GM11168 (cell line): Measurements from ENCODE around the gene XAB2.

Source experiments
- in situ Hi-C: fragments of 300-500 bp; cut with MboI; formaldehyde crosslinking; loops from one replicate; pipeline ENCODE4 v1.12.0; 2022; ENCODE audit warnings: low sequenced_read_pairs; ENCODE audit not compliant: unreplicated experiment

XAB2 gene

DNA sequence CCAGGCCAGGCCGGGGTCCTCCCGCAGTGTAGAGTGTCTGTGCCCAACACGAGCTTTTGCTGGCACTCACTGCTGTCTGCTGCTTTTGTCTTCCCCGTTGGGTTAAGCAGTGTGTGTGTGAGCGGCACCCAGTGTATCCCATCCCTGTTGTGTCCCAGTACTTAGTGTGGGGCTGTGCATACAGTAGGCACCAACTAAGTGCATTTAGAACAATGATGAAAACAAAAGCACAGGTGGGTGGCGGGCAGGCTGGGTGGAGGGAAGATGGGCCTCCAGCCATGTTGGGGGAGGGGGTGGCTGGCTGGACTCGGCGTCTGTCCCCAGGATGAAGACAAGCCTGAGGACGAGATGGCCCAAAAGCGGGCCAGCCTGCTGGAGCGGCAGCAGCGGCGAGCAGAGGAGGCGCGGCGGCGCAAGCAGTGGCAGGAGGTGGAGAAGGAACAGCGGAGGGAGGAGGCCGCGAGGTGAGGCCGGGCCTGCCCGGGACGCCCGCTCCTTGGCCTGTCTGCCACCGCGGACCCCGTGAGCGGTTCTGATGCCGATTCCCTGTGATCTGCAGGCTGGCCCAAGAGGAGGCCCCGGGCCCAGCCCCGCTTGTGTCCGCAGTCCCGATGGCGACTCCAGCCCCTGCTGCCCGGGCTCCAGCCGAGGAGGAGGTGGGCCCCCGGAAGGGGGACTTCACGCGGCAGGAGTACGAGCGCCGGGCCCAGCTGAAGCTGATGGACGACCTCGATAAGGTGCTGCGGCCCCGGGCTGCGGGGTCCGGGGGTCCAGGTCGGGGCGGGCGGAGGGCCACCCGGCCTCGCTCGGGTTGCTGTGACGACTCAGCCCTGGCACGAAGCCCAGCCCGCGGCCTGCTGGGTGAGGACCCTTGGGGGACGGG, 14.2 kb downstream of the XAB2 start:
- in situ Hi-C loops = no loop called here

DNA sequence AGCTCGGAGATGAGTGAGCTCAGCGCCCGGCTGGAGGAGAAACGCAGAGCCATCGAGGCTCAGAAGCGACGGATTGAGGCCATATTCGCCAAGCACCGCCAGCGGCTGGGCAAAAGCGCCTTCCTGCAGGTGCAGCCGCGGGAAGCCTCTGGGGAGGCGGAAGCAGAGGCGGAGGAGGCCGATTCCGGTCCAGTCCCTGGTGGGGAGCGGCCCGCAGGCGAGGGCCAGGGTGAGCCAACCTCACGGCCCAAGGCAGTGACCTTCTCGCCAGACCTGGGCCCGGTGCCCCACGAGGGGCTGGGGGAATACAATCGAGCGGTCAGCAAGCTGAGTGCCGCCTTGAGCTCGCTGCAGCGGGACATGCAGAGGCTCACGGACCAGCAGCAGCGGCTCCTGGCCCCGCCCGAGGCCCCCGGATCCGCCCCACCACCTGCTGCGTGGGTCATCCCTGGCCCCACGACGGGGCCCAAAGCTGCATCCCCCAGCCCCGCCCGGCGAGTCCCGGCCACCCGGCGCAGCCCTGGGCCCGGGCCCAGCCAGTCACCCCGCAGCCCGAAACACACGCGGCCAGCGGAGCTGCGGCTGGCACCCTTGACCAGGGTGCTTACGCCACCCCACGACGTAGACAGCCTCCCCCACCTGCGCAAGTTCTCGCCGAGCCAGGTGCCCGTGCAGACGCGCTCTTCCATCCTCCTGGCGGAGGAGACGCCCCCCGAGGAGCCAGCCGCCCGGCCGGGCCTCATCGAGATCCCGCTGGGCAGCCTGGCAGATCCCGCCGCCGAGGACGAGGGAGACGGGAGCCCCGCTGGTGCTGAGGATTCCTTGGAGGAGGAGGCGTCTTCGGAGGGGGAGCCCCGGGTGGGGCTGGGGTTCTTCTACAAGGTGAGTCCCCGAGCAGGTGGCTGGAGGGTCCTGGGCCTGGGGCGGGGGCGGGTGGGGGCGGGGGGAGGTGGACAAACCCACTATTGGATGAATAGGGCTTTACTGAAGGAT, 16.8 kb downstream of the XAB2 start:
- in situ Hi-C loops = no loop called here

DNA sequence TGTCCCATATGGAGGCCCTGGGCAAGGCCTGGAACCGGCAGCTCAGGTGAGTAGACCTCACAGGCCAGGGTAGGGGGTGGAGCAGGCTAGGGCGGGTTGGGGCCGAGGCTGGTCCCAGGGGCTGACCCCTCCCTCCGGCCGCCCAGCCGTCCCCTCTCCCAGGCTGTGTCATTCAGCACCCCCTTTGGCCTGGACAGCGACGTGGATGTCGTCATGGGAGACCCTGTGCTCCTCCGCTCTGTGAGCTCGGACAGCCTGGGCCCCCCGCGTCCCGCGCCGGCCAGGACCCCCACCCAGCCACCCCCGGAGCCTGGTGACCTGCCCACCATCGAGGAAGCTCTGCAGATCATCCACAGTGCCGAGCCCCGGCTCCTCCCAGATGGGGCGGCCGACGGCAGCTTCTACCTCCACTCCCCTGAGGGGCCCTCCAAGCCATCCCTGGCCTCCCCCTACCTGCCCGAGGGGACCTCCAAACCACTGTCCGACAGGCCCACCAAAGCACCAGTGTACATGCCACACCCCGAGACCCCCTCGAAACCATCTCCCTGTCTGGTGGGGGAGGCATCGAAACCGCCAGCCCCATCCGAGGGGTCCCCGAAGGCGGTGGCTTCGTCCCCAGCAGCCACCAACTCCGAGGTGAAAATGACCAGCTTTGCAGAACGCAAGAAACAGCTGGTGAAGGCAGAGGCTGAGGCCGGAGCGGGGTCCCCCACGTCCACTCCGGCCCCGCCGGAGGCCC, 17.6 kb downstream of the XAB2 start:
- in situ Hi-C loops = no loop called here

DNA sequence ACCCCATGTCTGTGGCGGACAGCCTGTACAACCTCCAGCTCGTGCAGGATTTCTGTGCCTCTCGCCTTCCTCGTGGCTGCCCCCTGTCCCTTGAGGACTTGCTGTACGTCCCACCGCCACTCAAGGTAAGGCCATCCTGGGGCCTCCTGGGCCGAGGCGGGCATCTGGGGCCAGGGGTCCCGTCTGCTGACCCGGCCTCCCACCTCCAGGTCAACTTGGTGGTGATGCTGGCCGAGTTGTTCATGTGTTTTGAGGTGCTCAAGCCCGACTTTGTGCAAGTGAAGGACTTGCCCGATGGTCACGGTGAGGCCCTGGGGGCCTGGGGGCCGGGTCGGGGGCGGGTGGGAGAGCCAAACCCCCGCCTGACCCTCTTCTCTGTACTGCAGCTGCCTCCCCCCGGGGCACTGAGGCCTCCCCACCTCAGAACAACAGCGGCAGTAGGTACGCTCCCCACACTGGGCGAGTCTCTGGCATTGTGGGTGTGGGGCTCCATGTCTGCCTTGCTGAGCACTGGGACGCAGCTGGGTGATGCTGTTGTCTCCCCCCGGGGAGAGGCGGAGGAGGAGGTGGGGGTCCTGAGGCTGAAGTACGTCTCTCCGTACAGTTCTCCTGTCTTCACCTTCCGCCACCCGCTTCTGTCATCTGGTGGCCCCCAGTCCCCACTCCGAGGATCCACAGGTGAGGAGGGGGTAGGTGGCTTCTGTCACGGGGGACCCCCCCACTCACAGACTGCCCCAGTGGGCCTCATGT, 18.7 kb downstream of the XAB2 start:
- in situ Hi-C loops = no loop called here

DNA sequence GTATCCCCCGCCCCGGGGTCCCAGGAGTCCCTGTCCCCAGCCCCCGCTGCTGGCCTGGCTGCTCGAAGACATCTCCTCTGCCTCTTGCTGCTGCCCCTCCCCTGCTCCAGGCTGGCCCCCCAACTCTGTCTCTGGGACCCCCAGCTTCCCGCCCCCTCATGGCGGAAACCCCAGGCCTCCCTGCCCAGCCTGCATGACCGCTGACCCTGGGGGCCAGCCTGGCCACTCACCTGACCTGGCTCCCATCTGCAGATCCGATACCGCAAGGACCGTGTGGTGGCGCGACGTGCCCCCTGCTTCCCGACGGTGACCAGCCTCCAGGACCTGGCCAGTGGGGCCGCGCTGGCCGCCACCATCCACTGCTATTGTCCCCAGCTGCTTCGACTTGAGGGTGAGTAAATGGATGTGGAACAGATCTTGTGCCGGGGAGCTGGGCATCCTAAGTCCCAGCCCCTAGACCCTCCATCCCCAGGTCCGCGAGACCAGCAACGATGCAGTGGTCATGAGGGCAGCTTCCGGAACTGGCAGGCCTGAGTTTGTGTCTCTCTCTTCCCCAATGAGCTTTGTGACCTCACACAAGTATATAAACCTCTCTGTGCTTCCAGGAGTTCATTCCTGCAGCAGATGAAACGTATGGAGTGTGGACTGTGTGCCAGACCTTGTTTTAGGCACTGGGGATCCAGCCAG, 21.3 kb downstream of the XAB2 start:
- in situ Hi-C loops = no loop called here

DNA sequence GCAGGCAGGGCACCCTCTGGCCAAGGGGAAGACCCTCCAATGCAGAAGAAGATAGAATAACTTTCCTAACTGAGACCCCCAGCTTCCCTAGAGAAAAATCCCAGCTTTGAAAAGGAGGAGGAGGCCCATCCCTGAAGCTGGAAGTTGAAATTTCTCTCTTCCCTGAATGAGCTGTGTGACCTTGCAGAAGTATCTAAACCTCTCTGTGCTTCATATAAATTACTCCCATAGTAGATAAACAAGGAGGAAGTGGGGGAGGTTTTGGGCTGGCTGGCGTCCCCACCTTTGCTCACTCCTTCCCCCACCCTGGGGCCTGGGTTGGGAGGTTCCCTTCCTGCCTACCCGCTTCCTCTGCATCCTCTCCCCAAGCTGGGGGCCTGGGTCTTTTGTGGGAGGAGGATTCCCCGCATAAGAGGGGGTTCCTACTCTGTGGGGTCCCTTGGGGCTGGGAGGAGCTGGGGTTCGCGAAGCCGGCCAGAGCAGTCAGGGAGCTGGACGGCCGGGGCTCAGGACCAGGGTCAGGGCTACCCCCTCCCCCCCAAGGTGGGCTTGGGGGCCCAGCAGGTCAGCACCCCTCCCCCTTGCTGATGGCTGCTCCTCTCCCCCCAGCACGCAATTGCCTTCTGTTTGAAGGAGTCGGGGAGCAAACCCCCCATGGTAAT, 22.0 kb downstream of the XAB2 start:
- in situ Hi-C loops = no loop called here

DNA sequence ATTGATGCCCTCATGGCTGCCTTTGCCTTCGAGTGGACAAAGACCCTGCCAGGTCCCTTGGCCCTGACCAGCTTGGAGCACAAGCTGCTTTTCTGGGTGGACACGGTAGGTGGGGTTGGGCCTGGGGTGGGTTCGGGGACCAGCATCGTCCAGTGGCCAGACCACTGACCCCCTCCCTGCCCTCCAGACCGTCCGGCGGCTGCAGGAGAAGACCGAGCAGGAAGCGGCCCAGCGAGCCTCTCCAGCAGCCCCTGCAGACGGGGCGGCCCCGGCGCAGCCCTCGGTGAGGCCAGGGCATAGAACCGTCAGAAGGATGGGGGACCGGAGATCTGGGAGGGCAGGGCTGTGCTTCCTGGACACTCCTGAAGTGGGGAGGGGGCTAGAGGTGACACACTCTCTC, 23.1 kb downstream of the XAB2 start:
- in situ Hi-C loops = no loop called here

DNA sequence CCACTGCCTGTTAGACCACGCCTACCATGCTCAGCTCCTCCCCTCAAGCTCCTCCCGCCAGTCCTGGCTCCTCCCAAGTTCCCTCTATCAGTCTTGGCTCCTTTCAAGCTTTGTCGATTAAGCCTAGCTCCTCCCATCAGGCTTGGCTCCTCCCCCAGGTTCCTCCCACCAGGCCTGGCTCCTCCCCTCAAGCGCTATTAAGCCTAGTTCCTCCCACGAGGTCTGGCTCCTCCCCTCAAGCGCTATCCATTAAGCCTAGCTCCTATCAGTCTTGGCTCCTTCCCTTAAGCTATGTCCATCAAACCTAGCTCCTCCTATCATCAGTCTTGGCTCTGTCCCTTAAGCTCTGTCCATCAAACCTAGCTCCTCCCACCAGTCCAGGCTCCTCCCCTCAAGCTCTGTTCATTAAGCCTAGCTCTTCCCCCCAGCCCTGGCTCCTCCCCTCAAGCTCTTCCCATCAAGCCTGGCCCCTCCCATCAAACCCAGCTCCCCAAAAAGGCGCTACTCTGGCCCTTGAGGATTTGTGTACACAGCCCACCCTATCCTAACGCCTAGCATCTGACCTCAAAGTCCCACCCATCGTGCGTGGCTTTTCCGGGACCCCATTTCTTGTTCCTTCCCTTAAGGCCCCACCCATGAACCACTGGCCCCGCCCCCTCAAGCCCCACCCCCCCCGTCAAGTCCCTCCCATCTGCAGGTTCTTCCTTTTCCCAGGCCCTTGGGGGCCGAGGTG, 23.7 kb downstream of the XAB2 start:
- in situ Hi-C loops = no loop called here

DNA sequence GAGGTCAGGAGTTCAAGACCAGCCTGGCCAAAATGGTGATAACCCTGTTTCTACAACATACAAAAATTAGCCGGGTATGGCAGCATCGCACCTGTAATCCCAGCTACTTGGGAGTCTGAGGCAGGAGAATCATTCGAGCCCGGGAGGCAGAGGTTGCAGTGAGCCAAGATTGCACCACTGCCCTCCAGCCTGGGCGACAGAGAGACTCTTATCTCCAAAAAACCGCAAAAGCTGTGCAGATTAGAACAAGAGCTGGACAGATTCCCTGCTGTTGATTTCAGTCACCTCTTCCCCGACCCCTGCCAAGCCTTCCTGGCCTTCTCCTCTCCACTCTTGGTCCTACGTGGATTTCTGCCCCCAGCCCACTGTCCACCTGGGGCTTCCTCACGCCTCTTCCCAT, 25.4 kb downstream of the XAB2 start:
- in situ Hi-C loops = no loop called here

DNA sequence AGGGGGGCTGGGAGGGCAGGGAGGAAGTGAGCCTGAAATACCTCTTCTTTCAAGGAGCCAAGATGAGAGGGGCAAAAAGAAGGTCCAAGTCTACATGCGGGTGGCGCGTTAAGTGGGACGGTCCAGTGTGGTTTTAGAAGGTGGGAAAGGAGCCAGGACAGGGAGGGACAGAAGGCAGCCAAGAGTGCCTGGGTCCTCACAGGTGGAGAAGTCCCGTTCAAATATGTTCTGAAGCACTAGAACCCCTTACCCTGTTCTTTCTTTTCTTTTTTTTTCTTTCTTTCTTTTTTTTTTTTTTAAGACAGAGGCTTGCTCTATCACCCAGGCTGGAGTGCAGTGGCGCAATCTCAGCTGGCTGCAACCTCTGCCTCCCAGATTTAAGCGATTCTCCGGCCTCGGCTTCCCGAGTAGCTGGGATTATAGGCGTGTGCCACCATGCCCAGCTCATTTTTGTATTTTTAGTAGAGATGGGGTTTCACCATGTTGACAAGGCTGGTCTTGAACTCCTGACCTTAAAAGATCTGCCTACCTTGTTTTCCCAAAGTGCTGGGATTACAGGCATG, 26.3 kb downstream of the XAB2 start:
- in situ Hi-C loops = no loop called here

DNA sequence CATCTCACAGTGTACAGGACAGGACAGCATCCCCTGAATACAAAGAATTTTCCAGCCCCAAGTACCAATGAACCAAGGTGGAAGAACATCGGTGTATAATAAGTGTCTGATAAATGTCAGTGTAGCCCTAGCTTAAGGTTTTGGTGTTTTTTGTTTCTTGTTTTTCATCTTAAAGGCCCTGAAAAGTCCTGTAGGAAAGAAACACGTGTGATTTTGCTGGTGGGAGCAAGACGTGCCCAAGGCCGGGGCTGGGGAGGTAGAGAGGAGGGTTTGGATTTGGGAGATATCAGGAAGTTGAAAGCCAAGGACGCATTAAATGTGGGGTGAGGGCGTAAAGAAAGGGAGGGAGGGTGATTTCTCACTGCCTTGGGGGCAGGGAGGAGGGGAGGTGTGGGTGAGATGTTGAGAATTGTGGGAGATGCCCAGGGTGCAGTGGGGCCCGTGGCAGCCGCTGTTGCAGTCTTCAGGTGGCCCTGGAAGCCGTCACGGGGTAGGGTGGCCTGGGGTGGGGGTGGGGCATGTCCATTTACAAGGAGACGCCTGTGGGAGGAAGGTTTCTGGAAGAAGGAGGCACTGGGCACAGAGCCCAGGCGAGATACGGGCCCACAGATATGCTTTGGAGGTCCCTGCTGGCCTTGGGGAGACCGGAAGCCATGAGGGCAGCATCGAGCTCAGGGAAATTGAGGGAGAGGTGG, 27.0 kb downstream of the XAB2 start:
- in situ Hi-C loops = no loop called here

DNA sequence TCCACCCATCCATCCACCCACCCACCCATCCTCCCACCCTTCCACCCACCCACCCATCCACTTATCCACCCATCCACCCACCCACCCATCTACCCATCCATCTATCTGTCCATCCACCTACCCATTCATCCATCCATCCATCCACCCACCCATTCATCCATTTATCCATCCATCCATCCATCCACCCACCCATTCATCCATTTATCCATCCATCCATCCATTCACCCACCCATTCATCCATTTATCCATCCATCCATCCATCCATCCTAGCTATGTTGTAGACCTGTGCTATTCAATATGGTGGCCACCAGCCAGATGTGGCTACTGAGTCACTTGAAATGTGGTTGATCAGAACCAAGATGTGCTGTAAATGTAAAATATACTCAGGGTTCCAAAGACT, 28.6 kb downstream of the XAB2 start:
- in situ Hi-C loops = no loop called here

DNA sequence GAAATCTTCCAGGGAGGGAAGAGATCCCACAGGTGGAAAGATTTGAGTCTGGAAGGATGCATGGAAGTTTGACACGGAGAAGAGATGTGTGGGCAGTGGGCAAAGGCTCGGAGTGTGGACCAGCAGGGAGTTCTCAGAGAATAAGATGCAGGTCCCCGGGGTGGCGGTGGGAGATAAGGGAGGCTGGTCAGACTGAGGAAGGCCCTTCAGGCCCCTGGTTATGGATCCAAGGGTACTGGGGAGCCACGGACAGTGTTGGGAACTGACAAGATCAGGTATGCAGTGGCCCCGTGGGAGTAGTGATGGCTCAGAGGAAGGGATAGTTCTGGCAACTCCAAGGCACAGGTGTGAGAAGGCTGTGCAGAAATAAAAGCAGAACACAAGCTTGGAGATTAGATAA, 31.2 kb downstream of the XAB2 start:
- in situ Hi-C loops = no loop called here

DNA sequence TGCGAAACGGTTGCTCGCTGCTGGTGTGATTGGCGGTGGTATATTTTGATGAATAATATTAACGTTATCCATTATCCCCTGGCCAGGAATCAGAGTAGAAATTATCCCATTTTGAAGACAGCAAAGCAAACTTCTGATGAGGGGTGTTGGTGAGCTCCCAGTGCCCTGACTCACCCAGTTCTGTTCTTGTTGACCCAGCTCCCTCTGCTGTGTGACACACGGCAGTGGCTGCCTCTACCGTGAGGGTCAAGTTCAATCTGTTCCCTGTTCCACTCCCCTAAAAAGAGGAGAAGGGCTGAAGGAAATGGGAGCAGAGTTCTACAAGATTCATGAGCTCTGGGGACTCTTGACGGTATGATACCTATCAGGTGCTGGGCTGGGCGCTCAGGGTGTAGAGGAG, 31.7 kb downstream of the XAB2 start:
- in situ Hi-C loops = no loop called here

DNA sequence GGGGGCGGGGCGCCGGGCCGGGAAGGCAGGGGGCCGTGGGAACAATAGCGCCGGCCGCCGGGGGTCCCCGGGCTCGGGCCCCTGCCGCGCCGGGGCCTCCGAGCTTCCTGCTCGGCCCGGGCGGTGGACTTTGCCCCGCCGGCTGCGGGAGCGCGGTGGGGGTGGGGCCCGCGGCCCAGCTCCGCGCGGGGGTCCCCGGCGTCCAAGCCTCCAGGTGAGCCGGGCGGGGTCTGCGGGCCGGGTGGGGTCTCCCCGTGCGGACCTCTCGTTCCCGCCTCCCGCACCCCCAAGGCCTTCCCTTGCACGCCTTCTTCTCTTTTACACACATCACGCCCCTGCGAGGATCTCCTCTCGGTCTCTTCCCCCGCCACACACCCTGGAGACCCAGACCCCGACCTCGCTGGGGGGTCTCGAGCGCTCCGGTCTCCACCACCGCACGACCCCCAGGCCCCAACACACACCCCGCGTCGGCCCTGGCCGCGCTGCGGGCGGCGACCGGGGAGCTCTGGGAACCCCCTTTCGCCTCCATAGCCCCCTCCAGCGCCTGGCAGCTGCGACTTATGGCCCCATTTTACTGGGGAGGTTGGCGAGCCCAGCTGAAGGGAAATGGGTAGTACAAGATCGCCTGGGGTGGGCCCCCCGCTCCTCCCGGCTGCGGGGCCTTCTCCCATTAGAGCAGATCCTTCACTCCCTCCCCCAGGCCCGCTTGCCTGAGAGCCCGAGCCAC, 33.0 kb downstream of the XAB2 start:
- in situ Hi-C loops = no loop called here

DNA sequence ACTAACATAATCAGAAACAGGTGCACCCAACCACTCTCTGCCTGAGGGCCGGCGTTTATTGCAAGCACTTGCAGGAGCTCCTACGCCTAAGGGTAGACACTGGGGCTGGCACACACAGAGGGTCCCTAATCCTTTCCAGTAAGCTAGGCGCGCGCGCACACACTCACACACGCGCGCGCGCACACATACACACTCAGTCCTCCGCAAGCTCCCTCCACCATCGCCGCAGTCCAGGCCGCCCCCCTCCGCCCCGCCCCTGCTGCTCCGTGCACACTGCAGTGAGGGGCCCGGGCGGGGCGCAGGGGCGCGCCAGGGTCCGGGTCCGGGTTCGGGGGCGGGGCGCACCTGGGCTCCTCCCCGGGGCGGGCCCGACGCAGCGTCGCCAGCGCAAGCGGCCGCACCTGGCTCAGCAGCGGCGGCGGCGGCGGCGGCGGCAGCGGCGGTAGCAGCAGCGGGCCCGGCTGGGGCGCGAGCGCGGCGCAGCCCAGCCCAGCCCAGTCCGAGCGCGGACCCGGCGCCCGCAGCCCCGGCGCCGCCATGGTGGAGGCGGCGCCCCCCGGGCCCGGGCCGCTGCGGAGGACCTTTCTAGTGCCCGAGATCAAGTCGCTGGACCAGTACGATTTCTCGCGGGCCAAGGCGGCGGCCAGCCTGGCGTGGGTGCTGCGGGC, 33.7 kb downstream of the XAB2 start, which contains the start of gene CAMSAP3:
TSS of gene CAMSAP3 (plus strand) at position 398 of the 668 bp plus-strand sequence. CDS start at position 538, 140 bp downstream.
- in situ Hi-C loops = no loop called here
